Activated naive CD4-positive, alpha-beta T cell treated with anti-CD3 and anti-CD28 coated beads for 36 hours (primary cell): Measurements from ENCODE around the gene MTTP. TPM values are rescaled to one million over a fixed set of nuclear protein-coding genes. Genes with fewer than 3 reads are reported as not detected.

Experiments used
- CTCF ChIA-PET: fragments of 350-600 bp; sonication (Branson Sonifier 250); formaldehyde crosslinking; loops from one replicate; lab custom pipeline; 2021; ENCODE audit warnings: antibody characterized with exemption; lab: Charles Lee
- DNase-seq: peaks from one replicate; pipeline ENCODE4 v3.0.0-alpha.2; 2020
- H3K27ac Mint-ChIP-seq: one replicate; pipeline ENCODE4 v1.8.0; 2021; ENCODE audit warnings: mild to moderate bottlenecking, mixed read lengths
- H3K27me3 Mint-ChIP-seq: one replicate; pipeline ENCODE4 v1.8.0; 2021; ENCODE audit warnings: low read depth, mixed read lengths
- H3K36me3 Mint-ChIP-seq: one replicate; pipeline ENCODE4 v1.8.0; 2021; ENCODE audit warnings: low read depth, mixed read lengths
- H3K4me1 Mint-ChIP-seq: one replicate; pipeline ENCODE4 v1.8.0; 2021; ENCODE audit warnings: low read depth, mixed read lengths
- H3K4me3 Mint-ChIP-seq: one replicate; pipeline ENCODE4 v1.8.0; 2021; ENCODE audit warnings: mild to moderate bottlenecking, moderate library complexity, mixed read lengths
- H3K9me3 Mint-ChIP-seq: one replicate; pipeline ENCODE4 v1.8.0; 2021; ENCODE audit warnings: mixed read lengths
- intact Hi-C: fragments of 100-400 bp; cut with micrococcal nuclease; formaldehyde crosslinking; loops from one replicate; pipeline ENCODE4 v1.15.1; 2023
- total RNA-seq, 2 experiments: library from RNA; stranded (reverse); gene quantifications; one replicate each; pipeline ENCODE4 v1.2.3, GENCODE V29; 2021

The MTTP gene
- total RNA-seq, 2 experiments from 2014 or later = 0.47 TPM; not detected in 1

- DNase-seq = no peak
- Mint-ChIP-seq H3K27ac (no peak overlapping the region), H3K4me3 (no peak overlapping the region), H3K4me1 (no peaks in the 10 kb centered on the region), H3K9me3 (no peaks in the 10 kb centered on the region), H3K36me3 (no peaks in the 10 kb centered on the region), H3K27me3 (peaks cover 21% of the 10 kb centered on the region)
- CTCF ChIA-PET = no interaction called here
- intact Hi-C loops = no loop called here
Measured at GRCh38 chr4:99571883-99572282, 2.7 kb upstream of the MTTP start.

GRCh38 chr4:99572527-99573240, 1.9 kb upstream of the MTTP start:
- H3K4me3 Mint-ChIP-seq = no peak overlapping the region
- H3K27me3 Mint-ChIP-seq = peaks cover 21% of the 10 kb centered on the region
- no peak overlapping the region for H3K27ac Mint-ChIP-seq
- H3K4me1 Mint-ChIP-seq = no peaks in the 10 kb centered on the region
- intact Hi-C loops = no loop called here
- no peak for DNase-seq
- CTCF ChIA-PET = interaction anchor here (0.7 kb wide), 1 partner anchor 236 kb away, joined by 4 read pairs; no protein-coding TSS in a partner anchor
- no peaks in the 10 kb centered on the region for H3K36me3 Mint-ChIP-seq
- no peaks in the 10 kb centered on the region for H3K9me3 Mint-ChIP-seq

- Mint-ChIP-seq H3K27me3 (peaks cover 17% of the 10 kb centered on the region), H3K27ac (no peak overlapping the region), H3K36me3 (no peaks in the 10 kb centered on the region), H3K4me1 (no peaks in the 10 kb centered on the region), H3K4me3 (no peak overlapping the region), H3K9me3 (no peaks in the 10 kb centered on the region)
- DNase-seq = no peak
- intact Hi-C loops = no loop called here
- CTCF ChIA-PET = no interaction called here
Measured at GRCh38 chr4:99573735-99574368, 772 bp upstream of the MTTP start.

- Mint-ChIP-seq H3K27ac (no peak overlapping the region), H3K4me3 (no peak overlapping the region), H3K36me3 (no peaks in the 10 kb centered on the region), H3K9me3 (no peaks in the 10 kb centered on the region), H3K4me1 (no peaks in the 10 kb centered on the region), H3K27me3 (peaks cover 14% of the 10 kb centered on the region)
- CTCF ChIA-PET = interaction anchor here (0.6 kb wide), 1 partner anchor 18 kb away, joined by 6 read pairs; no protein-coding TSS in a partner anchor
- intact Hi-C loops = no loop called here
- no peak for DNase-seq
Measured at GRCh38 chr4:99578714-99579113, 4.1 kb downstream of the MTTP start.

GRCh38 chr4:99585516-99585915, 10.9 kb downstream of the MTTP start:
- H3K27me3 Mint-ChIP-seq = peaks cover 9% of the 10 kb centered on the region
- H3K27ac Mint-ChIP-seq = no peak overlapping the region
- CTCF ChIA-PET = no interaction called here
- intact Hi-C loops = no loop called here
- no peak overlapping the region for H3K4me3 Mint-ChIP-seq
- DNase-seq = no peak
- H3K9me3 Mint-ChIP-seq = no peaks in the 10 kb centered on the region
- H3K4me1 Mint-ChIP-seq = no peaks in the 10 kb centered on the region
- no peaks in the 10 kb centered on the region for H3K36me3 Mint-ChIP-seq

GRCh38 chr4:99586322-99586721, 11.7 kb downstream of the MTTP start:
- Mint-ChIP-seq H3K27me3 (peaks cover 9% of the 10 kb centered on the region), H3K4me1 (no peaks in the 10 kb centered on the region), H3K4me3 (no peak overlapping the region), H3K9me3 (no peaks in the 10 kb centered on the region), H3K36me3 (no peaks in the 10 kb centered on the region), H3K27ac (no peak overlapping the region)
- DNase-seq = no peak
- intact Hi-C loops = no loop called here
- CTCF ChIA-PET = no interaction called here

- no peak for DNase-seq
- no peaks in the 10 kb centered on the region for H3K4me1 Mint-ChIP-seq
- intact Hi-C loops = no loop called here
- CTCF ChIA-PET = interaction anchor here (0.6 kb wide), 1 partner anchor 351 kb away, joined by 4 read pairs; no protein-coding TSS in a partner anchor
- H3K4me3 Mint-ChIP-seq = no peak overlapping the region
- no peak overlapping the region for H3K27ac Mint-ChIP-seq
- no peaks in the 10 kb centered on the region for H3K9me3 Mint-ChIP-seq
- H3K36me3 Mint-ChIP-seq = no peaks in the 10 kb centered on the region
- peaks cover 6% of the 10 kb centered on the region for H3K27me3 Mint-ChIP-seq
Measured at GRCh38 chr4:99586797-99587196, 12.2 kb downstream of the MTTP start.

GRCh38 chr4:99587309-99587708, 12.7 kb downstream of the MTTP start:
- no peaks in the 10 kb centered on the region for H3K9me3 Mint-ChIP-seq
- DNase-seq = no peak
- CTCF ChIA-PET = interaction anchor here (0.6 kb wide), 1 partner anchor 351 kb away, joined by 4 read pairs; no protein-coding TSS in a partner anchor
- peaks cover 3% of the 10 kb centered on the region for H3K27me3 Mint-ChIP-seq
- no peaks in the 10 kb centered on the region for H3K36me3 Mint-ChIP-seq
- no peaks in the 10 kb centered on the region for H3K4me1 Mint-ChIP-seq
- H3K27ac Mint-ChIP-seq = no peak overlapping the region
- H3K4me3 Mint-ChIP-seq = no peak overlapping the region
- intact Hi-C loops = no loop called here

GRCh38 chr4:99587803-99588202, 13.2 kb downstream of the MTTP start:
- intact Hi-C loops = no loop called here
- no peaks in the 10 kb centered on the region for H3K9me3 Mint-ChIP-seq
- DNase-seq = no peak
- H3K27ac Mint-ChIP-seq = no peak overlapping the region
- peaks cover 3% of the 10 kb centered on the region for H3K27me3 Mint-ChIP-seq
- no peak overlapping the region for H3K4me3 Mint-ChIP-seq
- no peaks in the 10 kb centered on the region for H3K36me3 Mint-ChIP-seq
- H3K4me1 Mint-ChIP-seq = no peaks in the 10 kb centered on the region
- CTCF ChIA-PET = no interaction called here

GRCh38 chr4:99591757-99592156, 17.1 kb downstream of the MTTP start:
- Mint-ChIP-seq H3K27me3 (no peaks in the 10 kb centered on the region), H3K4me3 (no peak overlapping the region), H3K9me3 (no peaks in the 10 kb centered on the region), H3K27ac (no peak overlapping the region), H3K36me3 (no peaks in the 10 kb centered on the region), H3K4me1 (no peaks in the 10 kb centered on the region)
- CTCF ChIA-PET = no interaction called here
- no peak for DNase-seq
- intact Hi-C loops = no loop called here

GRCh38 chr4:99593781-99594641, 19.4 kb downstream of the MTTP start:
- DNase-seq = no peak
- H3K4me3 Mint-ChIP-seq = no peak overlapping the region
- H3K4me1 Mint-ChIP-seq = no peaks in the 10 kb centered on the region
- CTCF ChIA-PET = no interaction called here
- no peaks in the 10 kb centered on the region for H3K27me3 Mint-ChIP-seq
- intact Hi-C loops = no loop called here
- no peak overlapping the region for H3K27ac Mint-ChIP-seq
- H3K36me3 Mint-ChIP-seq = no peaks in the 10 kb centered on the region
- H3K9me3 Mint-ChIP-seq = no peaks in the 10 kb centered on the region

GRCh38 chr4:99594818-99595217, 20.2 kb downstream of the MTTP start:
- no peaks in the 10 kb centered on the region for H3K36me3 Mint-ChIP-seq
- H3K27ac Mint-ChIP-seq = no peak overlapping the region
- no peaks in the 10 kb centered on the region for H3K9me3 Mint-ChIP-seq
- no peaks in the 10 kb centered on the region for H3K27me3 Mint-ChIP-seq
- no peak for DNase-seq
- no peak overlapping the region for H3K4me3 Mint-ChIP-seq
- CTCF ChIA-PET = no interaction called here
- intact Hi-C loops = no loop called here
- H3K4me1 Mint-ChIP-seq = no peaks in the 10 kb centered on the region
